Neuron (in vitro differentiated cells): Measurements from ENCODE around the gene UBL5.
"Not testable (repeated sequence)": the region's sequence is repeated elsewhere in the genome, so short reads cannot be mapped to it uniquely, and the experiment has no call there.

Experiments
- H2AFZ ChIP-seq: one replicate; pipeline ENCODE4 v1.6.1; 2013; ENCODE audit warnings: low read depth, mild to moderate bottlenecking, inconsistent platforms, low read length, moderate library complexity
- H3K27me3 ChIP-seq: one replicate; pipeline ENCODE4 v1.6.1; 2013; ENCODE audit warnings: low read length; ENCODE audit not compliant: insufficient read depth
- H3K36me3 ChIP-seq: one replicate; pipeline ENCODE4 v1.6.1; 2013; ENCODE audit warnings: low read length; ENCODE audit not compliant: insufficient read depth
- H3K4me1 ChIP-seq: one replicate; pipeline ENCODE4 v1.6.1; 2013; ENCODE audit warnings: low read length; ENCODE audit not compliant: insufficient read depth
- H3K4me3 ChIP-seq: 2 replicates; pipeline ENCODE4 v1.5.1; 2013; ENCODE audit warnings: mild to moderate bottlenecking, low read length, moderate library complexity
- H3K9me3 ChIP-seq: one replicate; pipeline ENCODE4 v1.6.1; 2013; ENCODE audit warnings: low read length

UBL5 gene

GRCh38 chr19:9827289-9828238 lies at the start of gene UBL5:
UBL5 (plus strand) TSS chr19:9827918; CDS start chr19:9828338, 420 bp downstream.
- Histone ChIP-seq H3K9me3 (no peaks in the 10 kb centered on the region), H3K4me1 (peaks cover 12% of the 10 kb centered on the region), H3K36me3 (peaks cover 12% of the 10 kb centered on the region), H3K4me3 (peak within 1 kb of the TSS; percentile 86), H2AFZ (peak within 1 kb of the TSS; percentile 41), H3K27me3 (no peaks in the 10 kb centered on the region)

GRCh38 chr19:9782338-9782737 lies 45.4 kb upstream of the UBL5 start:
- Histone ChIP-seq H3K4me3 (no peak overlapping the region), H3K27me3 (no peaks in the 10 kb centered on the region), H2AFZ (no peak overlapping the region), H3K36me3 (no peaks in the 10 kb centered on the region), H3K4me1 (peaks cover 14% of the 10 kb centered on the region), H3K9me3 (peaks cover 2% of the 10 kb centered on the region)

GRCh38 chr19:9784163-9784496 lies 43.6 kb upstream of the UBL5 start:
- H3K4me3 ChIP-seq = peak overlapping the region; percentile 55
- H2AFZ ChIP-seq, H3K9me3 ChIP-seq, H3K27me3 ChIP-seq, H3K36me3 ChIP-seq: not testable (repeated sequence)
- H3K4me1 ChIP-seq = peaks cover 14% of the 10 kb centered on the region

GRCh38 chr19:9785367-9786331 lies 42.1 kb upstream of the UBL5 start:
- Histone ChIP-seq H3K4me3 (peak overlapping the region; percentile 98), H3K36me3 (no peaks in the 10 kb centered on the region), H3K9me3 (no peaks in the 10 kb centered on the region), H3K4me1 (peaks cover 24% of the 10 kb centered on the region), H2AFZ (peak overlapping the region; percentile 100), H3K27me3 (no peaks in the 10 kb centered on the region)

GRCh38 chr19:9786342-9786741 lies 41.4 kb upstream of the UBL5 start:
- H3K36me3 ChIP-seq = no peaks in the 10 kb centered on the region
- H2AFZ ChIP-seq = peak overlapping the region; percentile 100
- no peaks in the 10 kb centered on the region for H3K9me3 ChIP-seq
- peaks cover 27% of the 10 kb centered on the region for H3K4me1 ChIP-seq
- H3K27me3 ChIP-seq = no peaks in the 10 kb centered on the region
- peak overlapping the region; percentile 98 for H3K4me3 ChIP-seq

- H3K4me1 ChIP-seq = peaks cover 27% of the 10 kb centered on the region
- no peaks in the 10 kb centered on the region for H3K36me3 ChIP-seq
- H2AFZ ChIP-seq = no peak overlapping the region
- no peaks in the 10 kb centered on the region for H3K9me3 ChIP-seq
- H3K4me3 ChIP-seq = no peak overlapping the region
- no peaks in the 10 kb centered on the region for H3K27me3 ChIP-seq
These were observed 40.9 kb upstream of the UBL5 start for GRCh38 chr19:9786819-9787218.

GRCh38 chr19:9788604-9789003 lies 39.1 kb upstream of the UBL5 start:
- H3K9me3 ChIP-seq, H3K36me3 ChIP-seq, H3K4me3 ChIP-seq, H2AFZ ChIP-seq, H3K27me3 ChIP-seq: not testable (repeated sequence)
- H3K4me1 ChIP-seq = peaks cover 26% of the 10 kb centered on the region

- Histone ChIP-seq H3K36me3 (no peaks in the 10 kb centered on the region), H3K9me3 (no peaks in the 10 kb centered on the region), H2AFZ (no peak overlapping the region), H3K27me3 (no peaks in the 10 kb centered on the region), H3K4me1 (peaks cover 21% of the 10 kb centered on the region), H3K4me3 (no peak overlapping the region)
These were observed 38.7 kb upstream of the UBL5 start for GRCh38 chr19:9789066-9789465.

GRCh38 chr19:9789579-9789978 lies 38.1 kb upstream of the UBL5 start:
- H3K36me3 ChIP-seq, H2AFZ ChIP-seq, H3K9me3 ChIP-seq, H3K4me3 ChIP-seq, H3K27me3 ChIP-seq: not testable (repeated sequence)
- peaks cover 17% of the 10 kb centered on the region for H3K4me1 ChIP-seq

GRCh38 chr19:9791073-9791367 lies 36.7 kb upstream of the UBL5 start:
- not testable (repeated sequence) for H2AFZ ChIP-seq, H3K27me3 ChIP-seq, H3K9me3 ChIP-seq, H3K36me3 ChIP-seq
- Histone ChIP-seq H3K4me1 (peaks cover 15% of the 10 kb centered on the region), H3K4me3 (peak overlapping the region; percentile 60)

- no peaks in the 10 kb centered on the region for H3K9me3 ChIP-seq
- peak overlapping the region; percentile 94 for H2AFZ ChIP-seq
- H3K4me1 ChIP-seq = peaks cover 12% of the 10 kb centered on the region
- H3K36me3 ChIP-seq = no peaks in the 10 kb centered on the region
- H3K4me3 ChIP-seq = peak overlapping the region; percentile 66
- H3K27me3 ChIP-seq = no peaks in the 10 kb centered on the region
These were observed 36.0 kb upstream of the UBL5 start for GRCh38 chr19:9791552-9792205.

GRCh38 chr19:9792206-9793070 lies 35.3 kb upstream of the UBL5 start:
- Histone ChIP-seq H3K9me3 (no peaks in the 10 kb centered on the region), H3K27me3 (no peaks in the 10 kb centered on the region), H3K36me3 (no peaks in the 10 kb centered on the region), H3K4me3 (peak overlapping the region; percentile 66), H2AFZ (peak overlapping the region; percentile 94), H3K4me1 (peaks cover 12% of the 10 kb centered on the region)
